GM23338 (cell line): Measurements from ENCODE around the gene CORO1C. TPM values are rescaled to one million over a fixed set of nuclear protein-coding genes. Genes with fewer than 3 reads are reported as not detected.

Experiments
- ETS1 ChIP-seq: IDR thresholded peaks from 2 replicates; pipeline ENCODE4 v1.6.1; 2016; ENCODE audit warnings: antibody characterized with exemption
- EZH2 ChIP-seq: fragments of 200-600 bp; sonication (generic); IDR thresholded peaks from one replicate; pipeline ENCODE4 v1.8.0; 2017; ENCODE audit warnings: antibody characterized with exemption, mild to moderate bottlenecking, low read depth; ENCODE audit not compliant: unreplicated experiment
- JUNB ChIP-seq: IDR thresholded peaks from one replicate; pipeline ENCODE4 v1.6.1; 2016; ENCODE audit warnings: antibody characterized with exemption; ENCODE audit not compliant: unreplicated experiment
- NANOG ChIP-seq: IDR thresholded peaks from 2 replicates; pipeline ENCODE4 v1.6.1; 2016; ENCODE audit warnings: antibody characterized with exemption, borderline replicate concordance
- REST ChIP-seq: IDR thresholded peaks from one replicate; pipeline ENCODE4 v1.6.1; 2018; ENCODE audit warnings: antibody characterized with exemption; ENCODE audit not compliant: unreplicated experiment
- ZNF114 ChIP-seq: fragments of 250-450 bp; sonication (Bioruptor Pico); IDR thresholded peaks from 2 replicates; pipeline ENCODE4 v1.5.0; 2020; ENCODE audit warnings: mild to moderate bottlenecking, moderate library complexity
- ZNF462 ChIP-seq: fragments of 250-450 bp; sonication (Bioruptor Pico); IDR thresholded peaks from 2 replicates; pipeline ENCODE4 v1.5.0; 2020; ENCODE audit warnings: mild to moderate bottlenecking, moderate library complexity
- polyA plus RNA-seq: library from polyadenylated mRNA; unstranded; fragments of >200 nt; fragmentation: Nextera tagmentation; extraction: Ambion mirVana; gene quantifications from 2 replicates; pipeline ENCODE4 v1.2.1, GENCODE V29; 2016
- total RNA-seq: library from RNA; depleted of rRNA; stranded (reverse); fragments of >200 nt; shearing (Covaris generic); gene quantifications from 2 replicates; pipeline ENCODE4 v1.2.3, GENCODE V29; 2014

Gene CORO1C
- total and polyA plus RNA-seq, 2 experiments from 2014 or later = 59.2 to 89.5 TPM

- TF ChIP-seq ZNF462 = no peak
- no peak for TF ChIP-seq REST
- TF ChIP-seq ZNF114 (CRISPR knock-in tag) = no peak
- no peak for TF ChIP-seq EZH2
- TF ChIP-seq ETS1 = no peak
- TF ChIP-seq NANOG = no peak
- TF ChIP-seq JUNB = no peak
Observed at GRCh38 chr12:108638997-108639822, 92.1 kb downstream of the CORO1C start (continued).
